GM18951 (cell line): ENCODE measurements around the gene PABPC3.

ENCODE experiments used
- POLR2A ChIP-seq: IDR thresholded peaks from 4 replicates; pipeline ENCODE4 v1.6.1; 2011; ENCODE audit warnings: mild to moderate bottlenecking; ENCODE audit not compliant: insufficient read length, insufficient read depth; ENCODE audit errors: extremely low read depth
- in situ Hi-C: fragments of 300-500 bp; cut with MboI; formaldehyde crosslinking; loops from one replicate; pipeline ENCODE4 v1.12.0; 2022; ENCODE audit warnings: low sequenced_read_pairs, mixed read lengths, inconsistent platforms; ENCODE audit not compliant: unreplicated experiment

Gene PABPC3

DNA sequence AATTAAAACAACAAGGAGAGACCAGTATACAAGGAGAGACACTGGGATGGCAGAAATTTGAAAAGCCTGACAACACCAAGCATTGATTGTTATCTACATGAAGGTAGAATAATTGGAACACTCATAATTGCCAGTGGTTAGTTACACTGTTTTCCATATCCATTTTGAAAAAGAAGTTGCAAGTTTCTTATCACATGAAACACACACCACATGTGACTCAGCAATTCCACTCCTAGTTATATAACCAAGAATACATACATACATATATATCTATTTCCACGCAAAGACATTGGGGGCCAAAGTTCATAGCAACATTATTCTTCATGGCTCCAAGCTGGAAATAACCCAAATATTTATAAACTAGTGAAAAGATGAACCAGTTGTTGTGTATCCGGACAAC lies 15.2 kb upstream of the PABPC3 start:
- in situ Hi-C loops = no loop called here

DNA sequence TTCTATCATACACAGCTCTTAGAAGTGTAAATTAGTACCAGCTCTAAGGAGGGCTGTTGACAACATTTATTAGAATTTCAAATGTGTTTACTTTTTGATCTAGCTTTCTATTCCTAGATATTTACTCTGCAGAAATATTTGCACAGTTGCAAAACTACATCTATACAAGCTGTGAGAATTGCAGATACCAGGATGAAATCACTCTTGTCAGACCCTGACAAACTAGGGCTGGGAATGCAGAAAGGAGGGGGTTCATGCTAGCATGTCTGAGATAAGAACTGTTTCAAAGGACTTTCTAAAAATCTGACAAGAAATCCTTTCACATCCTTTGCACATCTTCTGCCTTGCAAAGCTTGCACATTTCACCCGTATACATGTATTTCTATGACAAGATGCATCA lies 11.8 kb upstream of the PABPC3 start:
- in situ Hi-C loops = no loop called here
- TF ChIP-seq POLR2A = no peak

More for the DNA sequence above, 15.2 kb upstream of the PABPC3 start:
- no peak for TF ChIP-seq POLR2A

DNA sequence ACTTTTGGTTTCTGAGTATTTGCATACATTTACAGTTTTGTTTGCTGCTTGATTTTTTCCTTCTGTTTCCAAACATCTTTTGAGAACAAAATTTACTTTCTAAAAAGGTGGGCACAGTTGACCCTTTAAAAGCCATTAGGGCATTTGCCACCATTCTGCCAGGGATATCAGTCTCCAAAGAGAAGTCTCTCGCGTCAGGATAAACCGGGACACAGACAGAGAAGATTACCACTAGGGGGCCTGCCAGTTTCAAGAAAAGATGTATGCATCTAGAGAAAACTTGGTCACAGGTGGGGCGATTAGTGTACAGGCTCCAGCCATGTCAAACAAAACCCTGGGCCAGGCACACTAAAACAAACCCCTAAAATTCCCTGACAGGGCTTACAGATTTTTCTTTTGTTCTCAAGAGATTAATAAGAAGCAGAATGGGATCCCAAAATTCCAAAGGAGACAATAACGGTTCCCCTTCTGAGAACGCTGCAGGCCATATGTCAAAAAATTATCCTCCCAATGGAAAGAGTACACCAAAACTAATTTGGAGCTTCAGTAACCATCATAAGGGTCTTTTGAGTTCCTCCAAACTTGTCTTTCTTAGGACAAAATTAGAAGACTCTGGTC lies 10.7 kb upstream of the PABPC3 start:
- no peak for TF ChIP-seq POLR2A
- in situ Hi-C loops = no loop called here

DNA sequence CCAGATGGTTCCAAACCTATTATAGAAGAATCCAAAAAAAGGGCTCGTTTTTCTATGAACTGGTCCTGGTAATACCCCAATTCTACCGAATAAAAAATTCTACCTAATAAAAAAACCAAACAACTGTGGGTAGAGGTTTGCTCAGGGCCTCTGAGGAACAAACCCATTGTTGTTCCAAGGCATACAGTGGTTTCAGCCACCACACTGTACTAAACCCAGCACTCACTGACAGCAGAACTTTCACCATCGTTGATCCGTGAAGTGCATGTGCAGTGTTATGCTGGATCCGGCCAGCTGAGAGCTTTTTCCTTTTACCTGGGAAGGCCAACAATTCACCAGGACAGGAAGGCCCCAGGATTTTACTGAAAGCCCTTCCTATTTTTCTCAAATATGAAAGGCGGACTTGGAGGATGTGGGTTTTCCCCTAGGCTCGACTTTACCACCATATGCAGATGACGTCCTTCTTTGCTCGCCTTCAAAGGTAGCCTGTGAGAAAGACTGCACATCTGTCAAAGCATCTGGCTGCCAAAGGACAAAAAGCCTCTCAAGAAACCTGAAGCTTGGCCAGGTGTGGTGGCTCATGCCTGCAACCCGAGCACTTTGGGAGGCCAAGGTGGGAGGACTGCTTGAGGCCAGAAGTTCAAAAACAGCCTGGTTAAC lies 7.2 kb upstream of the PABPC3 start:
- in situ Hi-C loops = no loop called here
- TF ChIP-seq POLR2A = no peak

DNA sequence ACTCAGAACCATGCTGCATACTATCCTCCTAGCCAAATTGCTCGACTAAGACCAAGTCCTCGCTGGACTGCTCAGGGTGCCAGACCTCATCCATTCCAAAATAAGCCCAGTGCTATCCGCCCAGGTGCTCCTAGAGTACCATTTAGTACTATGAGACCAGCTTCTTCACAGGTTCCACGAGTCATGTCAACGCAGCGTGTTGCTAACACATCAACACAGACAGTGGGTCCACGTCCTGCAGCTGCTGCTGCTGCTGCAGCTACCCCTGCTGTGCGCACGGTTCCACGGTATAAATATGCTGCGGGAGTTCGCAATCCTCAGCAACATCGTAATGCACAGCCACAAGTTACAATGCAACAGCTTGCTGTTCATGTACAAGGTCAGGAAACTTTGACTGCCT lies 1.5 kb downstream of the PABPC3 start:
- in situ Hi-C loops = no loop called here
- no peak for TF ChIP-seq POLR2A

DNA sequence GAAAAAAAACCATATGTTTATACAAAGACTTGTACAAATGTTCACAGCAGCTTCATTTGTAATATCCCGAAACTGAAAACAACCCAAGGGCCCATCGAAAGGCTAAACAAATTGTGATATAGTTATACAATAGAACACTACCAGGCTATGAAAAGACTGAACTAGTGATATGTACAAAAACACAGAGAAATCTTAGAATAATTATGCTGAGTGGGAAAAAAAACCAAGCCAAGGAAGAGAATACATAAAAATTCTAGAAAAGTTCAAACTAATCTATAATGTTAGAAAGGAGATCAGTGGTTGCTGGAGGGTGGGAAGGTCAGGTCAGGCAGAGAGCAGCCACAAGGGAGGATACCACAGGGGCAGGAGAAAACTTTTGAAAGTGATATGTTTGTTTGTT lies 7.8 kb downstream of the PABPC3 start:
- in situ Hi-C loops = no loop called here
- no peak for TF ChIP-seq POLR2A

DNA sequence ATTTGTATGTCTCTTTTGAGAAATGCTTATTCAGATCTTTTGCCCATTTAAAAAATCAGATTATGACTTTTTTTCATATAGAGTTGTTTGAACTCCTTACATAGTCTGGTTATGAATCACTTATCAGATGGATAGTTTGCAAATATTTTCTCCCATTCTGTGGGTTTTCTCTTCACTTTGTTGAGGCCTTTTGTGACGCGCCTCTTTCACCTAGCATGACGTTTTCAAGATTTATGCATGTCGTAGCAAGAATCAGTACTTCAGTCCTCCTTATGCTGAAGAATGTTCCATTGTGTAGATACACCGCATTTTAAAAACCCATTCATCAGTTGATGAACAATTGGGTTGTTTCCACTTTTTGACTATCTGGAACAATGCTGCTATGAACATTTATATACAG lies 13.4 kb downstream of the PABPC3 start:
- no peak for TF ChIP-seq POLR2A
- in situ Hi-C loops = no loop called here

DNA sequence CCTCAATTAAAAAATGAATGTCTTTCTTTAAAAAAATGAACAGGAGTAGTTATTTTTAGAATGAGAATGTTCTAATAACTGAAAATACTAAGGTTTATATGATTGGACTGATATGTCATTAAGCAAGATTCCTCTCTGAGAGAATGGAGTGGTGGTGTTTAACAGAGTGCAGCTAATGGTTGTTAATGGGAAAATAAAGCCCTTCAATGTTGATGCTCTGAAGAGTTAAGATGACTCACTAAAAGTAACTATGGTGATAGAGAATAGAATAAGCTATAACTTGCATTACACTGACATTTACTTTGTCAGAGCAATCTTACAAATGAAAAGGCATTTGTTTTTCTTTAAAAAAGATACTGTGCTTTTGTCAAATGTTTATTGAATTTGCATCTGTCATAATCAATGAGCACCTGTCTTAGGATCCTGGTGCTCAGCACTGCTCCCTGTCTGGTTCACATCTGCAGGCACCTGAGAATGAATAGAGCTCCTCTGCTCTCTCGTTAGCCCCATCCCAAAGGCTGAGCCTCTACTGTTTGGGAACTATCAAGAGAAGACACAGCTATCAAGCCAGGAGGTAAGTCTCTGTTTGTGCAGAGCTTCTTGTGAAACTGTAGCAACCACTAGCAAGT lies 15.1 kb downstream of the PABPC3 start:
- no peak for TF ChIP-seq POLR2A
- in situ Hi-C loops = no loop called here

DNA sequence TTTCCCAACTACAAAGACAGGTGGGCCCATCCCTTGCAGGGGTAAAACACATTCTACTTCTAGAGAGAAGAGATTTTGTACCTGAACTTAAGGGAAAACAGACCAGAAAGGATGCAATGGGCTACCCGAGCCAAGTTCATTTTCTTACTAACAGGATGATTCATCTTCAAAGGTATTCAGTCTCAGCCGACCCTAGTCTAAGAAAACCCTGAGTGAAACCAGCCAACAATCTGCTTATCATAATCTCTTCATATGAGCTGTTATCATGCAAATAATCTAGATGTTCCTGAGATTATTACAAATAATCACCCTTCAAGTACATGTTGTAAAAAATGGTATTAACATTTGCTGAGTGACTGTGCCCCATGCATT lies 15.6 kb downstream of the PABPC3 start:
- no peak for TF ChIP-seq POLR2A
- in situ Hi-C loops = no loop called here

DNA sequence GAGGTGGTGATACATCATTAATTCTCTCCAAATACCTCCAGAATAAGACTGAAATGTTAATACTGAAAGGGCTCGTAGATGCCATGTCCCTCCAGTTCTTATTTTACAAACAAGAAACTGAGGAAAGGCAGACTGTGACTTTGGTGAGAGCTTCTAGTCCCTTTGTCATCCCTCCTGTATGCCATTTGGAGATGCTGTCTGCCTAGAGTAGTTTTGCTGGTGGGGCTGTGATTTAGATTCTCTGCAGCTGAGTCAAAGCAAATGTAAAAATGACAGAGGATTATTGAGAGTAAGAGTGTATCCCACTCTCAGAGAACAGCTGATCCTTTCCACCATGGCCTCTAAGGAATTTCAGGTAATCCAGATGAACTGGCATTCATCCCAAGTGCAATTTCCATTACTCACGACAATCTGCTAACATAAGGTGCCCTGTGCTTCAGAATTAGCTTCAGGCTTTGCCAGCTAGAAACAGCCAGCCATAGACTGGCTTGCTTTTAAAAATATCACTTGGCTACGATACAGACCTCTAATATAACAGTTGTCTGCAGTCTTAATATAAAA lies 16.8 kb downstream of the PABPC3 start:
- no peak for TF ChIP-seq POLR2A
- in situ Hi-C loops = no loop called here

DNA sequence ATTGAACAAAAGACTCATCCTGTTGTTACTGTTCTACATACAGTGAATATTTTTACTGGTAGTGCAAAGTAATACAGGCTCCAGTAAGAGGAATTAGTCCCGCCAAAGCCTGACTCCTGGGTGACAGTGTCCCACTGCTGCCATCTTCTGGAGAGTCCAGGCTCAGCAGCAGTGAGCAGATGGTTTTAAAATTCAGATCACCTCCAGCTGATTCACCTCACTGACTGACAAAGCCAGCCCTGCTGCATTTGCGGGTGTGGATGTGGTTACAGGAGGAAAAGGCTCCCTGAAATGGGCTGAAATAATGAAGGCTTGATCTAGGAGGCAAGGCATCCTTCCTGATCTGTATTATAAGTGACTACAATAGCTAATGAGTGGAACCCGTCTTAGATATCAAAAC lies 18.3 kb downstream of the PABPC3 start:
- TF ChIP-seq POLR2A = no peak
- in situ Hi-C loops = no loop called here

DNA sequence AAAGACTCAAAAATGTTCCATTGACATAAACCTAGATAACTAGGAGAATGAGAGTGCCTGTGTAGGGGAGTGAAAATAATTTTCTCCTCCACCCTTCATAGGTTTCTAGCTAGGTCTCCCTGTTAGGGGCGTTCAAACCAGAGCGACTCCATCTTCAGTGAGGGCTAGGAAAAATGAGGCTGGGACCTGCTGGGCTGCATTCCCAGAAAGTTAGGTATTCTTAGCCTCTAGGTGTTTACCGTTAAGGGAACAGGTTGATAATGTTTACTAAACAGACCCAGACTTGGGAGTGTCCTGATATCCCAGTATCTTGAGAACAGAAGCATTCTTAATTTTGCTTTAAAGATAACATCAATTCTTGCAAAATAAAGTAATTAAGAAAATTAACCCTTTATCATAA lies 20.1 kb downstream of the PABPC3 start:
- TF ChIP-seq POLR2A = no peak
- in situ Hi-C loops = no loop called here

DNA sequence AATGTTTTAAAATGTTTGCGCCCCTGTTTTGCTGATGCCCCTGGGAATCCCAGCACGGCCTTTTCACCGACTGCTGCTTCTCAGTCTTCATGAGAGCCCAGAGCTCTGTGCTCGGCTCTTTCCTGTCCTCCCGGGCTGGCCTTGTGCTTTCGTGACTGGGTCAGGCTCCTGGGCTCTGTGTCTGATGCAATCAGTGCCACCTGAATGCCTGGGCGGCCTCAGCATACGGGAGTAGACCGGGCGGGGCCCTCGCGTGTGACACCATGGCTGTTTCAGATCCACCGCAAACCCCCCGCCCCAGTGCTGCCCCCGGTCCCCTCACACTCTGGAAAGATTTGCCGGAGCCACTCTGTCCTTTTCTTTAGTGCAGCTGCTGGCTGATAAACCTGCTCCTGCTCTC lies 21.4 kb downstream of the PABPC3 start:
- in situ Hi-C loops = no loop called here
- no peak for TF ChIP-seq POLR2A

DNA sequence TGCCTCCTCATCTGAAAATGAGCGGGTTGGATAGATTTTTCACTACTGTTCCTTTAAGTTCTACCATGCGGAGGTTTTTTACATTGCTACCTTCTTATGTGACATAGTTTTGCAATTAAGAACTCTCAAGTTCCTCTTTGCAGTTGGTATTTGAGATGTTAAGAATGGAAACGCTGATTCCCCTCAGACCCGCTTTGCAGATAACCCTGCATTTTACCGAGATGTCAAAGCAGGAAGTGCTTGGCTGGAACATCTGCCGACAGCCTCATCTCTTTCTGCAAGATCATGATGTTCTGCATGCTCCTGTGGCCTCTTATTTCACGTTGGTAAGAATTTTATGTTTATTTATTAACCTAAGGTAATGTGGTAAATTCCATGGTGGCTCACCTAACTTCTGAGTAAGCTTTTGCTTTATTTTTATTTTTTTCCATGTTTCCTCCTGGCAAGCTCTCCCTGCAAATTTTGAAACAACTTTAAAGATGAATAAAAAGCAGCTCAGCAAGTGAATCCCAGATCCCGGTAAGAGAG lies 22.5 kb downstream of the PABPC3 start:
- no peak for TF ChIP-seq POLR2A
- in situ Hi-C loops = no loop called here
